NCI-H1092 treated with DMSO at 0.1 percent for 48 hours (cell line): ENCODE measurements around the gene GAS7.

Experiments
- DNase-seq: peaks from one replicate; lab custom pipeline; 2025; lab: John Stamatoyannopoulos, UW

The GAS7 gene

GRCh38 chr17:9981344-9981915 is 217.0 kb downstream of the GAS7 start:
- no peak for DNase-seq

- DNase-seq, result no peak
Observed at GRCh38 chr17:9979463-9979995, 218.9 kb downstream of the GAS7 start.

- DNase-seq, result no peak
Observed at GRCh38 chr17:9977180-9977575, 221.2 kb downstream of the GAS7 start.

GRCh38 chr17:9976283-9977179 is 221.9 kb downstream of the GAS7 start:
- DNase-seq, result no peak

- DNase-seq, result no peak
Observed at GRCh38 chr17:9974448-9975381, 223.7 kb downstream of the GAS7 start.

- no peak for DNase-seq
Observed at GRCh38 chr17:9973669-9974447, 224.5 kb downstream of the GAS7 start.

- DNase-seq, result no peak
Observed at GRCh38 chr17:9971991-9972390, 226.4 kb downstream of the GAS7 start.

GRCh38 chr17:9969301-9969935 is 229.0 kb downstream of the GAS7 start:
- DNase-seq, result no peak

- no peak for DNase-seq
Observed at GRCh38 chr17:9968881-9969280, 229.5 kb downstream of the GAS7 start.

GRCh38 chr17:9968008-9968407 is 230.4 kb downstream of the GAS7 start:
- DNase-seq, result no peak

- no peak for DNase-seq
Observed at GRCh38 chr17:9959377-9959981, 238.9 kb downstream of the GAS7 start.

GRCh38 chr17:9958586-9959281 is 239.7 kb downstream of the GAS7 start:
- no peak for DNase-seq

GRCh38 chr17:9957244-9957643 is 241.2 kb downstream of the GAS7 start:
- no peak for DNase-seq

- no peak for DNase-seq
Observed at GRCh38 chr17:9956474-9957131, 241.8 kb downstream of the GAS7 start.

GRCh38 chr17:9953492-9953891 is 244.9 kb downstream of the GAS7 start:
- DNase-seq, result no peak

- DNase-seq, result no peak
Observed at GRCh38 chr17:9951803-9952202, 246.6 kb downstream of the GAS7 start.

GRCh38 chr17:9948928-9949327 is 249.5 kb downstream of the GAS7 start:
- DNase-seq, result no peak

GRCh38 chr17:9944704-9945103 is 253.7 kb downstream of the GAS7 start:
- DNase-seq, result no peak

GRCh38 chr17:9943343-9943742 is 255.1 kb downstream of the GAS7 start:
- no peak for DNase-seq
